GM18870 (cell line): ENCODE results near the gene PLA2G15.

Experiments
- ATAC-seq: cut with Tn5 transposase; IDR thresholded peaks from one replicate; pipeline ENCODE4 v1.9.1; 2021; ENCODE audit warnings: moderate library complexity; ENCODE audit not compliant: unreplicated experiment

PLA2G15 gene

GRCh38 chr16:68296693-68297092 is 51.5 kb downstream of the PLA2G15 start:
- no peak for ATAC-seq

GRCh38 chr16:68297908-68298307 is 52.7 kb downstream of the PLA2G15 start:
- no peak for ATAC-seq

- ATAC-seq = no peak
These were observed 53.1 kb downstream of the PLA2G15 start for GRCh38 chr16:68298312-68298711.

- no peak for ATAC-seq
These were observed 53.9 kb downstream of the PLA2G15 start for GRCh38 chr16:68298907-68299561.

- no peak for ATAC-seq
These were observed 54.6 kb downstream of the PLA2G15 start for GRCh38 chr16:68299571-68300453.

GRCh38 chr16:68300734-68301459 is 55.7 kb downstream of the PLA2G15 start:
- ATAC-seq = no peak

- no peak for ATAC-seq
These were observed 61.5 kb downstream of the PLA2G15 start for GRCh38 chr16:68306633-68307032.

- ATAC-seq = no peak
These were observed 64.6 kb downstream of the PLA2G15 start for GRCh38 chr16:68309799-68310198.

- ATAC-seq = peak; percentile 30
These were observed 65.2 kb downstream of the PLA2G15 start for GRCh38 chr16:68310437-68310773.
